HG03521 (cell line): Measurements from ENCODE around the gene ANO2.

Experiments used
- ATAC-seq: cut with Tn5 transposase; IDR thresholded peaks from one replicate; pipeline ENCODE4 v1.9.1; 2021; ENCODE audit warnings: mild to moderate bottlenecking, moderate library complexity; ENCODE audit not compliant: unreplicated experiment

The ANO2 gene

GRCh38 chr12:5736527-5736926 is 208.5 kb downstream of the ANO2 start:
- no peak for ATAC-seq

DNA sequence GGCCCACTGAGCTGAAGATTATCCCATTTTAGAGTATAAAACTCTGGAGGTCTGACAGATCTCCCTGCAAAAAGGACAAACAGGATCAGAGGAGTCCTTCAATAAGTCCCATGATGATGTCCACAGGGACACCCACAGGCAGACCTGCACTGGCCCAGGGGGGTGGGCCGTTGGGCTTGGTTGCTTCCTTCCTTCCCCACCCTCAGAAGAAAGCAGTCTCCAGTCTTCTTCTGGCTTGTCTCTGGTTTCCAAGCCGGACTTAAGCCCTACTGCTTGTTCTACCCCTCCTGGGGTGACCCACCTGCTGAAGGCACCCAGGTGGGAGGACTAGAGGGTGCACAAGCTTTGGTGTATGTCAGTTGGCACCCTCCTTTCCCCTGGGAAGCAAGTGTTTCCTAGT is 209.0 kb downstream of the ANO2 start:
- no peak for ATAC-seq

DNA sequence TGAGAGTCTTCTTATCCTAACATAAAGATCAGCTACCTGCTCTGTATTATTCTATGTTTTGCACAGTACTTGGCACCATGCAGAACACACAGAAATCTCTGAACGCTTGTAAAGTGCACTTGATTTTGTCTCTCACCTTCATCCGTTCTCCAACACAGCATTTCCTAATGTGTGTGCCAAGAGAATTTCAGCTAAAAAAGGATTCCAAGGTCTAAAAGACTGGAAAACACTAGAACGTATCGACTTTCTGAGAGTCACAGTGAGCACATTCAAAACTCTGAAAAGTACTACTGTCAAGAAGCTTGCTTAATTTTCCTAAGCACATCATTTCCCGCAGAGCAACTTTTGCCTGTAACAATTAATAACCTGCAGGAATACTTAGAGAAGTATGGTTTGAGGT is 211.1 kb downstream of the ANO2 start:
- ATAC-seq = no peak

DNA sequence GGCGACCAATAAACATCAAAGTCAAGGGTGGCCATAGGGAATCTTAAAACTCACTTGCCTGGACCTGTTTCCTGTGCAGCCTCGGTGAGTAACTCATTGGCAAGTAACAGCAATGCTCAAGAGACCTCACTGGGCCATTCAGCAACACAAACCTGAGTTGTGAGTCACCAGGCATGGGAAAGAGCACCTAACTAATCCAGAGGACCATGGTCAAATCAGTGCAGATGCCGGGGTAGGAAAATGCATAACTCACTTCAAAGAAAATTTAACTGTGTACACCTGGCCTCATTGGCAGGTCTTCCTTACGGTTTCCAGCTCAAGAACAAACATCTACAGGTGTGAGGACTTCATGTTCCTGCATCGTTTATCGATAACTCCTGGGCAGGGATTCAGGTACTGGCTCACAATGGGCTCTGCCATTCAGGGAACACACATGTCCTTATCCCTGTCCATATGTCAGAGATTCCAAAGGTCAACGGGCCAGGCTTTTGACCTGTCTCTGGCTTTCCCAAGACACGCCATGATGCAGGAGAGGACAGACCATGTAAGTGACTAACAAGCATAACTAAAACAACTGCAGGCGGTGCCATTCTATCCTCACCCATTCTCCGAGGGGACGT is 211.8 kb downstream of the ANO2 start:
- no peak for ATAC-seq

GRCh38 chr12:5730962-5731361 is 214.1 kb downstream of the ANO2 start:
- ATAC-seq = no peak

GRCh38 chr12:5723711-5724252 is 221.3 kb downstream of the ANO2 start:
- no peak for ATAC-seq

- no peak for ATAC-seq
Measured at GRCh38 chr12:5723071-5723470, 222.0 kb downstream of the ANO2 start.

GRCh38 chr12:5720381-5721005 is 224.6 kb downstream of the ANO2 start:
- no peak for ATAC-seq

GRCh38 chr12:5718680-5719079 is 226.4 kb downstream of the ANO2 start:
- no peak for ATAC-seq

- ATAC-seq = no peak
Measured at GRCh38 chr12:5718073-5718472, 227.0 kb downstream of the ANO2 start.

- no peak for ATAC-seq
Measured at GRCh38 chr12:5716976-5717375, 228.1 kb downstream of the ANO2 start.

DNA sequence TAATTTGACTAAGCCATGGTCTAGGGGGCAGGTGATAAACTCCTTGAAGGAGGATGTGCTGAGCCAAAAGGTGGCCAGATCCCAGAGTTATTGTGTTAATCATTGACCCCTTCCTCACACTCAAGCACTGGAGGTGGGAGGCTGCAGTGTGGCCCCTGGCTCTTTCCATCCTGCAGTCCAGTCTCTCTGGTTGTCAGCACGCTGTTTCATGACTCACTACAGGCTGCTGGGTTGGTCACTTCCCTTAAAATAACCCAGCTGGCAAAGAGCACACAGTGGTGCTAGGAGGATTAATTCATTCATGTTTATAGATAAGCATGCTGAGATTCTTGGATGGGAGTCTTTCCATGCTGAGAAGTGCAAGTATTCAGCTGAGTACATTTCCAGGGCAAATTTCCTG is 228.9 kb downstream of the ANO2 start:
- no peak for ATAC-seq

DNA sequence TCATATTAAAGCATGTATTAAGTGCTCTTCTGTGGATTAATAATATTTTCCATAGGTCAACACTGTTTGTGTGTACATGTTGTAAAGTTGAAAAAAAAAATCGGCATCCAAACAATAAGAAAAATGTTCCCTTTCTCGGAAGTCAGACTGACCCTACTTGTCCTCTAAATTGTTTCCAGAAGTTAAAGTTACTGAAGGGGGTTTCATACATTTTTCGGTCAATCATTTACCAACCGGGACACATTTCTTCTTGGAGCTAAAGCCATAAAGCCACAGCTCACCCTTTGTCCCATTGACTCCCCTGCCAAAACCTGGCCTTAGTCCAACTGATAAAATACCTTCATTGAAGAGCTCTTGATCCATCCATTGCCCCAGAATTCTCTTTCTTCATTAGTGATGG is 230.0 kb downstream of the ANO2 start:
- no peak for ATAC-seq

DNA sequence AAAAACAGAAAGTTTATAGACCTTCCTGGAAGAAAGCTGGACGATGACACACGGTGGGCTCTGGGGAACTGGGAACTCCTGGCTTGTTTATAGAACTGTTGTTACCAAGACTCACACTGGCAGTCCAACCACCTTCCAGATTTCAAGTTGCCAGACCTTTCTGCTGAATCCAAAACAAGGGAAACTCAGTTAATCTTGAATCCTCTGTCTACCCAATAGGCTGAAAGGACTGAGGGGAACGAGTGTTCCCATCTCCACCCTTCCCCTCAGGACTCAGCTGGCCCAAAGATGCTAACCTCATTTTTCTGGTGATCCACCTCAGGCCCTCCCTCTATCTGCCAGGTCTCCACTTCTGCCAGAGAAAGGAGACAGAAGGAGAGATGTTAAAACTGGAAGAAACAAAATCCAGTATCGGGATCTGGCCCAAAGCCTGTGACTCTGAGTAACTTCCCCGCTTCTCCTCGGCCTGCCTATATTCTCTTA is 231.4 kb downstream of the ANO2 start:
- no peak for ATAC-seq

GRCh38 chr12:5710260-5710878 is 234.7 kb downstream of the ANO2 start:
- ATAC-seq = no peak

DNA sequence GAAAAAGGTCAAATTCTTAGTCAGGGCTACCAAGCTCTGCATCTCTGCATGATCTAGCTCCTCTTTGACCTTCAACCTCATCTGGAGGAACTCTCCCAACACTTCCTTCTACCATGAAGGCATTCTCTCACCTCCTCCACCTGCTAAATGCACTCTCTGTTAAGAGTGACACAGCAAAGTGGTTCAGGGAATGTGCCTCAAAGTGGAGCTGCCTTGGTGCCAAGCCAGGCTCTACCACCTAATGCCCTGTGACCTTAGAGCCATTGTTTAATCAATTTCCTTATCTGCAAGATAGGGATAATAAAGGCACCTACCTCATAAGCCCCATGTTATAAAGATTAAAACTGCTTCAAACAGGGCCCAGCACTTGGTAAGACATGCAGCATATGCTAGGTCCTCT is 236.7 kb downstream of the ANO2 start:
- no peak for ATAC-seq

DNA sequence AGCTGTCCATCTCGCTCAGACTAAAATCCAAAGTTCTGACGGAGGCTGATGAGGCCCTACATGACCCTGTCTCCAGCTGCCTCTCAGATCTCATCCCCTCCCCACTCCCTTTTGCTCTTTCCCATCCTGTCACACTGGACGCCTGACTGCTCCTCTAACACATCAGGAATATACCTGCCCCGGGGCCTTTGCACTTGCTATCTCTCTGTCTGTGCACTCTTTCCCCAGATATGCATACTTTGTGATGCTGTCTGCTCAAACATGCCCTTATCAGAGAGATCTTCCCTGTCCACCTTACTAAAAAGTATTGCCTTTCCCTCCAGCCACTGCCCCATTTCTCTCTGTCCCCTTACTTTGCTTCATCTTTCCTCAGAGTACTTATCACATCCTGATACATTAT is 238.8 kb downstream of the ANO2 start:
- ATAC-seq = no peak

- ATAC-seq = no peak
Measured at GRCh38 chr12:5705791-5706190, 239.3 kb downstream of the ANO2 start.

DNA sequence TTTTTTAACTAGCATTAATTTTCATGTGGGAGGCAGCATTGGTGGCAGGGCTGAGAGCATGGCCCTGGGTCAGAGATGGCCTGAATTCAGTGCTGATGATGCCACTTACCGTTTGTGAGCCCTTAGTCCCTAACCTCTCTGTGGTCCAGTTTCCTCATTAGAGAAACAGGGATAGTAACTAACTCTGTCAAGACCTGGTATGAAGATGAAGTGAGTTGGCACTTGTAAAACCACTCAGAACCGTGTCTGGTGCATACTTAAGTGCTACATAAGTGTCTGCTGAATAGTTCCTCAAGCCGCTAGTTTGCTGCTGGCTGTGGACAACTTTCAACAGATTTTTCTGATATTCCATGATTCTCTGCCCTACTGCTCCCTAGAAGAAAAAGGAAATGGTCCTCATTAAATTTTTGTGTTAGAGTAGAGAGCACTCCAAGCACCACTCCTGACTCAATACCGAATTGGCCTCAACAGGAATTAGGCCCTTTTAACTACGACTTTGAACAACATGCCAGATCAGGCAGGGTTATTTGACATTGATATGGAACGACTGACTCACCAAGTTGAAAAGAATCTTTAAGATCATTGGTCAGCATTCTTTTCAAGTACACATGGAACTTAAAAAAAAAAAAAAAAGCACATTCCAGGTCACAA is 250.2 kb downstream of the ANO2 start:
- no peak for ATAC-seq

GRCh38 chr12:5692850-5693249 is 252.2 kb downstream of the ANO2 start:
- no peak for ATAC-seq

- ATAC-seq = no peak
Measured at GRCh38 chr12:5691943-5692342, 253.1 kb downstream of the ANO2 start.

GRCh38 chr12:5690240-5690639 is 254.8 kb downstream of the ANO2 start:
- ATAC-seq = no peak
